HFFc6 (cell line): ENCODE results near the gene DAG1. TPM values are rescaled to one million over a fixed set of nuclear protein-coding genes. Genes with fewer than 3 reads are reported as not detected.

Experiments
- DNase-seq: peaks from one replicate; pipeline ENCODE4 v3.0.0-alpha.2; 2018
- H3K27ac Mint-ChIP-seq: 2 replicates; pipeline ENCODE4 v1.8.0; 2020; ENCODE audit warnings: mild to moderate bottlenecking, mixed read lengths
- H3K27me3 Mint-ChIP-seq: 2 replicates; pipeline ENCODE4 v1.8.0; 2021; ENCODE audit warnings: mild to moderate bottlenecking, moderate library complexity, mixed read lengths; ENCODE audit not compliant: insufficient read depth
- H3K36me3 Mint-ChIP-seq: 2 replicates; pipeline ENCODE4 v1.8.0; 2021; ENCODE audit warnings: low read depth, mixed read lengths
- H3K4me1 Mint-ChIP-seq: 2 replicates; pipeline ENCODE4 v1.8.0; 2020; ENCODE audit warnings: low read depth, mixed read lengths
- H3K4me3 Mint-ChIP-seq: 2 replicates; pipeline ENCODE4 v1.8.0; 2020; ENCODE audit warnings: mild to moderate bottlenecking, moderate library complexity, mixed read lengths
- H3K9me3 Mint-ChIP-seq: 2 replicates; pipeline ENCODE4 v1.8.0; 2020; ENCODE audit warnings: mild to moderate bottlenecking, mixed read lengths
- CTCF ChIP-seq: fragments of 200-600 bp; sonication (generic); IDR thresholded peaks from 2 replicates; pipeline ENCODE4 v1.5.0; 2021; ENCODE audit warnings: antibody characterized with exemption, mild to moderate bottlenecking
- total RNA-seq, 6 experiments: library from RNA; stranded (reverse); fragmentation: NEBNext Ultra II Directional; extraction: Animal tissue kit (Norgen Biotek cat#: 25700); gene quantifications; 2 replicates in 1 of 6; 3 replicates in 5 of 6; pipeline ENCODE4 v1.2.3, GENCODE V29; 2021

Gene DAG1
- total RNA-seq, 6 experiments from 2014 or later: 101 to 121 (median 106) TPM

GRCh38 chr3:49471856-49472495 lies 1.9 kb downstream of the DAG1 start:
- DNase-seq: no peak
- peaks cover 8% of the 10 kb centered on the region for H3K36me3 Mint-ChIP-seq
- H3K9me3 Mint-ChIP-seq: no peaks in the 10 kb centered on the region
- H3K4me3 Mint-ChIP-seq: peak overlapping the region; percentile 96
- H3K4me1 Mint-ChIP-seq: peaks cover 40% of the 10 kb centered on the region
- H3K27me3 Mint-ChIP-seq: no peaks in the 10 kb centered on the region; the same call in 1 of the 2 replicates
- H3K27ac Mint-ChIP-seq: peak overlapping the region; percentile 86
- no peak for TF ChIP-seq CTCF

DNA sequence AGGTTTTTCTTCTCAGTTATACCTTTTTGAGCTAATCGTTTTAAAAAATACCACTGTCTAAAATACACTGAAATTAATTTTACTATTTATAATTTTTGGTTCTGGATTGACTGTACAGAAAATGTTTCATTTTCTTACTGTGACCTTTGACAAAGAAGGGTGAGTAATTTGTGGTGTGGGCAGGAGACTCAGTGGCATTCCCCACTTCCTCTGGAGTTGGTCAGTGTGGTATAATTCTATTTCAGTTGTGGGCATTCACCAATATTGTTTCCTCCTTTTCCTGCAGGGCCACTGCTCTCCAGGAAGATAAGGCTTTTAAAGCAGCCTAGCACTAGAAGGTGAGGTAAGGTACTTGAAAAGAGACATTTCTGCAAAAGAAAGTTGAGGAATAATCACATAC lies 6.5 kb downstream of the DAG1 start:
- no peaks in the 10 kb centered on the region for H3K9me3 Mint-ChIP-seq
- no peaks in the 10 kb centered on the region for H3K27me3 Mint-ChIP-seq
- H3K4me3 Mint-ChIP-seq: no peak overlapping the region
- TF ChIP-seq CTCF: no peak
- H3K4me1 Mint-ChIP-seq: peaks cover 21% of the 10 kb centered on the region
- H3K27ac Mint-ChIP-seq: no peak overlapping the region
- H3K36me3 Mint-ChIP-seq: peaks cover 7% of the 10 kb centered on the region
- DNase-seq: no peak

GRCh38 chr3:49482766-49483165 lies 12.7 kb downstream of the DAG1 start:
- no peak overlapping the region for H3K4me3 Mint-ChIP-seq
- no peak overlapping the region for H3K27ac Mint-ChIP-seq
- H3K9me3 Mint-ChIP-seq: no peaks in the 10 kb centered on the region

DNA sequence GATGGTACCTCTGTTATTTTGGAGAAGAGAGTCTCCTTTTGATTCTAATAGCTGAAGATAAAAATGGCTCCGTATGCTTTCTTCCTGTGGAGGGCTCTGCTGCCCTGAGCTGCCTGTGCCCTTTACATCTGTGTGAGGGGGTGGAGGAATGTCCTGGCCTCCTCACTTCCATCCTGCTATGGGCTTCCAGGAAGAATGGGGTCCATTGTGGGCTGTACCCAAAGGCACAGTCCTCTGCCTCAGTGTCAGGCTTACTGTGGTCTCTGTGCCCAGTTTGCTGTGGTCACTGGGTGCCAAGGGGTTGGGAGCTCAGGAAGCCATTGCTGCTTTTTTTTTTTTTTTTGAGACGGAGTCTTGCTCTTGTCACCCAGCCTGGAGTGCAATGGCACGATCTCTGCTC lies 14.4 kb downstream of the DAG1 start:
- TF ChIP-seq CTCF: no peak
- Mint-ChIP-seq H3K27ac (no peak overlapping the region), H3K36me3 (no peaks in the 10 kb centered on the region), H3K9me3 (no peaks in the 10 kb centered on the region), H3K27me3 (no peaks in the 10 kb centered on the region), H3K4me1 (peaks cover 5% of the 10 kb centered on the region; the same call in 1 of the 2 replicates), H3K4me3 (no peak overlapping the region)
- DNase-seq: no peak

More at GRCh38 chr3:49482766-49483165, 12.7 kb downstream of the DAG1 start:
- DNase-seq: no peak
- H3K36me3 Mint-ChIP-seq: no peaks in the 10 kb centered on the region; the same call in 1 of the 2 replicates
- H3K4me1 Mint-ChIP-seq: peaks cover 5% of the 10 kb centered on the region; the same call in 1 of the 2 replicates
- no peak for TF ChIP-seq CTCF
- no peaks in the 10 kb centered on the region for H3K27me3 Mint-ChIP-seq

DNA sequence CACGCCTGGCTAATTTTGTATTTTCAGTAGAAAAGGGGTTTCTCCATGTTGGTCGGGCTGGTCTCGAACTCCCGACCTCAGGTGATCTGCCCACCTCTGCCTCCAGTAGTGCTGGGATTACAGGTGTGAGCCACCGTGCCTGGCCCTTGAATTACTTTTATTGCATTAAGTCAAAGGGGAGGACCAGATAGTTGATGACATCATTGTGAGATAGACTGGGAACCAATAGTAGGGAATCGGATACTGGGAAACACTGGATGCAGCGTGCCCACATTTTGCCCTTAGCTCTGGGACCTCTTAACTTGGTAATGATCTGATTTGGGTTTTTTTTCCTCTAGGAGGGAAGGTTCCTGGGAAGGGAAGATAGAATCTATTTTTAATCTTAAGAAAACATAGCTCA lies 19.2 kb downstream of the DAG1 start:
- H3K27me3 Mint-ChIP-seq: no peaks in the 10 kb centered on the region
- no peak overlapping the region for H3K4me3 Mint-ChIP-seq
- peaks cover 13% of the 10 kb centered on the region for H3K4me1 Mint-ChIP-seq
- no peaks in the 10 kb centered on the region for H3K9me3 Mint-ChIP-seq
- no peak overlapping the region for H3K27ac Mint-ChIP-seq
- TF ChIP-seq CTCF: no peak
- no peaks in the 10 kb centered on the region for H3K36me3 Mint-ChIP-seq
- no peak for DNase-seq
